KOPT-K1 (cell line): ENCODE results near the gene HMGCR.

ENCODE experiments used
- H3K27ac ChIP-seq: fragments of 200-600 bp; sonication (generic); 2 replicates; pipeline ENCODE4 v1.5.1; 2016; ENCODE audit warnings: antibody characterized with exemption, mild to moderate bottlenecking, low read depth, low read length; ENCODE audit not compliant: poor library complexity, severe bottlenecking
- H3K36me3 ChIP-seq: fragments of 200-600 bp; sonication (generic); 2 replicates; pipeline ENCODE4 v1.5.1; 2017; ENCODE audit warnings: antibody characterized with exemption, mild to moderate bottlenecking, low read length, moderate library complexity; ENCODE audit not compliant: insufficient read depth
- H3K9me3 ChIP-seq: fragments of 200-600 bp; sonication (generic); 2 replicates; pipeline ENCODE4 v1.5.1; 2017; ENCODE audit warnings: antibody characterized with exemption, low read length, mild to moderate bottlenecking; ENCODE audit not compliant: insufficient read depth, poor library complexity, severe bottlenecking

The HMGCR gene

GRCh38 chr5:75361310-75361709 is 24.3 kb downstream of the HMGCR start:
- no peaks in the 10 kb centered on the region for H3K9me3 ChIP-seq
- H3K36me3 ChIP-seq, result peaks cover 80% of the 10 kb centered on the region
- no peak overlapping the region for H3K27ac ChIP-seq

DNA sequence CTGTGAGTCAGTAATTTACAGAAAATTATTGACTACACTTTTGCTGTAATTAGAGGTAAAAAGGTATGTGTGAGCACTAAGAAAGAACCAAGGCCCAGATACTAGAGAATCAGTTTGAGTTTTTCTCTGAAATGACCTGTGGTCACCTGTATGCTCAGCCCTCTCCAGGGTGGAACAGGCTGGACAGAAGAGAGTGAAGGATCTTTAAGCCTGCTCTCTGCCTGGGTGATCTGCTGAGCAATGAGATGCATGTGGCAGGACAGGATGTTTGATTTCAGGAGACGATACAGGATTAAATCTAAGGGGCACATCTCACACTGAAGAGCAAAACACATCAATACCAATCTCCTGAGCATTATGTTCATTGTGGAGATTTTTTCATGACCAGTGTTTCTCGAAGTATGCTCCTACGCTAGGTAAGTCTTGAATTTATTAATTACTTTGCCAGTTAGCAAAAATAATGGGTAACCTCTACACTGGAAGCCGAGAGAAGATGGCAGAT is 25.5 kb downstream of the HMGCR start:
- peaks cover 68% of the 10 kb centered on the region for H3K36me3 ChIP-seq
- H3K9me3 ChIP-seq, result no peaks in the 10 kb centered on the region
- H3K27ac ChIP-seq, result no peak overlapping the region

GRCh38 chr5:75363111-75363510 is 26.1 kb downstream of the HMGCR start:
- Histone ChIP-seq H3K36me3 (peaks cover 62% of the 10 kb centered on the region), H3K27ac (no peak overlapping the region), H3K9me3 (no peaks in the 10 kb centered on the region)

DNA sequence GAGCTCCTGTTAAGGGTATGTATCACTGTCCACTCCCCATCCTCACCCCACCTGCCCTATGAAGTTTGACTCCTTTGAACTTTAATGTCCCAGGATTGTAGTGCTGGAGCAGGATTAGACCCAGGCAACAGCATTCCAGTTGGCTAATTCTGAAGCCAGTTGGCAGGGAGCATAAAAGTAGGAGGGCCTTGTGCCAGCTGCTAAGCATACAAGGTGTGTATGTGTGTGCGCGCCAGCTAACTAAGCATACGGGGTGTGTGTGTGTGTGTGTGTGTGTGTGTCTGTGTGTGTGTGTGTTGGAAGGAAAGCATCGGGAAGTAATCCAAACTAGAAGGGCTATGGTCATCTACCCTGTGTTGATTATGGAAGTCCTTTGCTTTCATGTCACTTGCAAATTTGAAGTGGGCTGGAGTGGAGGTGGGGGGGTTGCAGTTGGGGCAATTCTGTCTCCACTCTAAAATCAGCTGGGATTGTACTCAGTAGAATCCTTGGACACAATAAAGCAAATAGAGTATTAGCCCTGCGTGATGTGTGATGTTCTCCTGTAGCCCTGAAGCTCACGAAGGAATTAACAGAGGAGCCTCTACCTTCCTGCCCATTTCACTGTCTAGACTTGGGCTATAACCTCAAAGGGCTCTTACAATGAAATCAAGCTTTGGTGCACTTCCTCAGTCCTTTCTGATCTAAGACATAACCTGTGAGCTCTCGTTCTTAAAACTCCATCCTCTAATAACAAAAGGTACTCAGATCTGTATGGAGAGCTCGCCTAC is 26.9 kb downstream of the HMGCR start:
- H3K27ac ChIP-seq, result no peak overlapping the region
- H3K36me3 ChIP-seq, result peaks cover 54% of the 10 kb centered on the region
- H3K9me3 ChIP-seq, result no peaks in the 10 kb centered on the region

GRCh38 chr5:75364571-75365280 is 27.7 kb downstream of the HMGCR start:
- Histone ChIP-seq H3K27ac (no peak overlapping the region), H3K36me3 (peaks cover 46% of the 10 kb centered on the region), H3K9me3 (no peaks in the 10 kb centered on the region)

DNA sequence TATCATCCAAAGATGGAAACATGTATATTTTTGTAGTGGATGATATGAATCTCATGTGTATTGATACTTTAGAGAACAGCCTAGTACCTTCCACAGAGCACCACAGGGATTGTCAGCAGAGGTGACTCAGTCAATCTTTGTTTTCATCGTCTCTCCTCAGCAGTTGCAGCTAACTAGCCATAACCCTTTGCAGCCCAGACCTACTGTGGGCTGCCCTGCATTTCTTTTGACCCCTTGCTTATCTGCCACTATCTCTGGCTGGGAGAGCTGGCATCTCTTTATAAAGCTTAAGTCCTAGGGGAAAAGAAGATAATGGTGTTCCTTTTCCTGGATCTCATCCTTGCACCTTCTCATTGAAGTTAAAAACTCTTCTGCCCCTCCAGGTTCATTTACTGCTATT is 28.7 kb downstream of the HMGCR start:
- no peak overlapping the region for H3K27ac ChIP-seq
- H3K36me3 ChIP-seq, result peaks cover 36% of the 10 kb centered on the region

DNA sequence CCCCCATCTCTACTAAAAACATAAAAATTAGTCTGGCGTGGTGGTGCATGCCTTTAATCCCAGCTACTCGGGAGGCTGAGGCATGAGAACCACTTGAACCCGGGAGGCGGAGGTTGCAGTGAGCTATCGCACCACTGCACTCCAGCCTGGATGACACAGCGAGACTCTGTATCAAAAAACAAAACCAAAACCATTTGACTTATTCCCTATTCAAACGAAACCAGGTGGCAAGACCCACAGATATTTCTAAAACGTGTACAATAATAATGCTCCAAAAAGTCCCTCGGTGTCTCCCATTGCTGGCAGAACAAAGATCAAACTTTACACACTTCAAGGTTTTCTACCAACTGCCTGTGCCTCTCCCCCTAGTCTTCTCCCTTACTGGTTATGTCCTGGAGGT is 29.8 kb downstream of the HMGCR start:
- H3K36me3 ChIP-seq, result peaks cover 25% of the 10 kb centered on the region

More for the DNA sequence above, 28.7 kb downstream of the HMGCR start:
- no peaks in the 10 kb centered on the region for H3K9me3 ChIP-seq

GRCh38 chr5:75367401-75367800 is 30.4 kb downstream of the HMGCR start:
- Histone ChIP-seq H3K27ac (no peak overlapping the region), H3K36me3 (peaks cover 19% of the 10 kb centered on the region), H3K9me3 (no peaks in the 10 kb centered on the region)

More for the DNA sequence above, 29.8 kb downstream of the HMGCR start:
- Histone ChIP-seq H3K9me3 (no peaks in the 10 kb centered on the region), H3K27ac (no peak overlapping the region)

- Histone ChIP-seq H3K36me3 (peaks cover 16% of the 10 kb centered on the region), H3K9me3 (no peaks in the 10 kb centered on the region), H3K27ac (no peak overlapping the region)
These were observed 31.4 kb downstream of the HMGCR start for GRCh38 chr5:75368391-75368790.

DNA sequence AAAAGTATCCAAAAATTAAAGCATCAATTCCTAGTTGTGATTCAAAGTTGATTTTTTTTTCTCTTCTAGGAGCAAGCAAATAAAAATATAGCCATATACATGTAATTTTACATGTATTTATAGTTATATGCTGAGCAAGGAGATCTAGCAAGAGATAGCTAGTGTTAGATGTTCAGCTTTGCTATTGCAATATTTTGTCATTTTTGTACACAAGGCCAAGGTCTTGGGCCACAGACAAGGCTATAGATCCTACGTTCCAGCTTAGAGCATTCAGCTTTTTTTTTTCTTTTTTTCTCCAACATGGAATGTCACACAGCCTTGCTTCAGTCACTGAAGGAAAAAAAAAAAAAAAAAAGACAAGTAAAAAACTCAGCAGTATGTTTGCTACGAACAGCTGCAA is 36.8 kb downstream of the HMGCR start:
- no peak overlapping the region for H3K27ac ChIP-seq
- H3K36me3 ChIP-seq, result peaks cover 51% of the 10 kb centered on the region
- H3K9me3 ChIP-seq, result no peaks in the 10 kb centered on the region

- Histone ChIP-seq H3K36me3 (peaks cover 56% of the 10 kb centered on the region), H3K9me3 (no peaks in the 10 kb centered on the region), H3K27ac (no peak overlapping the region)
These were observed 37.4 kb downstream of the HMGCR start for GRCh38 chr5:75374394-75374814.

GRCh38 chr5:75375414-75375813 is 38.4 kb downstream of the HMGCR start:
- H3K27ac ChIP-seq, result no peak overlapping the region
- peaks cover 66% of the 10 kb centered on the region for H3K36me3 ChIP-seq

DNA sequence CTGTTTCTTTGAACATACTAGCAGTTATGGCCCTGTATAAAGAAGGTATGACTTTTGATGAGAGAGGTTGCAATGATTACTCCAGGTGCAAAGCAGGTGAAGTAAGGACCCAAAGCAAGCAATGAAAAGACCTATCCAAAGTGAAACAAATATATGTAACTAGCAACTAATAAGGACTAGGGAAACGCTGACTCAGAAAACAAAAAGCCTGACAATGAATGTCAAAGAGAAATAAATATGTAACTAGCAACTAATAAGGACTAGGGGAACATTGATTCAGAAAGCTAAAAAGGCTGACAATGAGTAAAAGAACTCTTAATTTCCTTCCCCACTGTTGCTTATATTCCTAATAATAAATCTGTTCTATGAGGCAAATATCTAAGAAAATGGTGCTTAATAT is 43.1 kb downstream of the HMGCR start:
- H3K36me3 ChIP-seq, result peaks cover 78% of the 10 kb centered on the region
- no peaks in the 10 kb centered on the region for H3K9me3 ChIP-seq
- H3K27ac ChIP-seq, result no peak overlapping the region

More at GRCh38 chr5:75375414-75375813, 38.4 kb downstream of the HMGCR start:
- H3K9me3 ChIP-seq, result no peaks in the 10 kb centered on the region

- Histone ChIP-seq H3K27ac (no peak overlapping the region), H3K36me3 (peaks cover 78% of the 10 kb centered on the region), H3K9me3 (no peaks in the 10 kb centered on the region)
These were observed 44.4 kb downstream of the HMGCR start for GRCh38 chr5:75381456-75381855.

- H3K27ac ChIP-seq, result peak overlapping the region; percentile 13
- peaks cover 68% of the 10 kb centered on the region for H3K36me3 ChIP-seq
- no peaks in the 10 kb centered on the region for H3K9me3 ChIP-seq
These were observed 47.2 kb downstream of the HMGCR start for GRCh38 chr5:75384218-75384617.
